ENCODE data around the gene THSD8. TPM values are rescaled to one million over a fixed set of nuclear protein-coding genes. Genes with fewer than 3 reads are reported as not detected.
"Not testable (repeated sequence)": the region's sequence is repeated elsewhere in the genome, so short reads cannot be mapped to it uniquely, and the experiment has no call there.

The THSD8 gene
- total RNA-seq, 2 donors from 2014 or later: 8.7 to 19.5 TPM

- Mint-ChIP-seq H3K36me3 (no peaks in the 10 kb centered on the region), H3K4me1 (ENCODE audit: low read depth in 2 of 2) (peaks cover 19 to 23% of the 10 kb centered on the region in 2 donors), H3K9me3 (no peaks in the 10 kb centered on the region), H3K27me3 (no peaks in the 10 kb centered on the region), H3K27ac (no peak overlapping the region), H3K4me3 (peak overlapping the region; percentile 77)
- ATAC-seq (no peak), DNase-seq (ENCODE audit: low spot score) (no peak)
These were observed 618 bp downstream of the THSD8 start for GRCh38 chr19:12802267-12803106.

GRCh38 chr19:12804051-12804450 lies 2.2 kb downstream of the THSD8 start:
- Mint-ChIP-seq H3K4me1 (ENCODE audit: low read depth in 2 of 2) (peaks cover 19 to 23% of the 10 kb centered on the region in 2 donors), H3K27ac (no peak overlapping the region), H3K36me3 (no peaks in the 10 kb centered on the region), H3K9me3 (no peaks in the 10 kb centered on the region), H3K4me3 (no peak overlapping the region), H3K27me3 (no peaks in the 10 kb centered on the region)
- DNase-seq (ENCODE audit: low spot score) (no peak), ATAC-seq (no peak)

GRCh38 chr19:12806242-12807081 lies 4.6 kb downstream of the THSD8 start, which contains the start of gene RNASEH2A:
TSS of gene RNASEH2A (plus strand) at chr19:12806584. CDS start at chr19:12806674, 90 bp downstream.
- H3K27me3 Mint-ChIP-seq: no peaks in the 10 kb centered on the region
- no peaks in the 10 kb centered on the region for H3K9me3 Mint-ChIP-seq
- DNase-seq (ENCODE audit: low spot score) (peak; percentile 92), ATAC-seq (peak; percentile 93 to 96)
- H3K36me3 Mint-ChIP-seq: no peaks in the 10 kb centered on the region
- H3K4me1 Mint-ChIP-seq (ENCODE audit: low read depth in 2 of 2): peaks cover 18 to 21% of the 10 kb centered on the region in 2 donors
- H3K4me3 Mint-ChIP-seq: peak within 1 kb of the TSS; percentile 94
- peak within 1 kb of the TSS; percentile 81 to 86 for H3K27ac Mint-ChIP-seq

- Mint-ChIP-seq H3K27me3 (no peaks in the 10 kb centered on the region), H3K4me1 (ENCODE audit: low read depth in 2 of 2) (no peaks in the 10 kb centered on the region), H3K27ac (no peak overlapping the region), H3K36me3 (no peaks in the 10 kb centered on the region), H3K9me3 (no peaks in the 10 kb centered on the region), H3K4me3 (no peak overlapping the region)
- ATAC-seq (no peak), DNase-seq (ENCODE audit: low spot score) (no peak)
These were observed 13.2 kb downstream of the THSD8 start for GRCh38 chr19:12815088-12815487.

- H3K27me3 Mint-ChIP-seq; DNase-seq (ENCODE audit: low spot score); ATAC-seq; H3K36me3 Mint-ChIP-seq; H3K9me3 Mint-ChIP-seq; H3K4me1 Mint-ChIP-seq (ENCODE audit: low read depth in 2 of 2); H3K4me3 Mint-ChIP-seq; H3K27ac Mint-ChIP-seq: not testable (repeated sequence)
These were observed 15.3 kb downstream of the THSD8 start for GRCh38 chr19:12817188-12817587.

- not testable (repeated sequence) for H3K4me3 Mint-ChIP-seq, H3K9me3 Mint-ChIP-seq
These were observed 15.9 kb downstream of the THSD8 start for GRCh38 chr19:12817810-12818209.

GRCh38 chr19:12821761-12822160 lies 19.9 kb downstream of the THSD8 start:
- Mint-ChIP-seq H3K36me3 (peaks cover 4% of the 10 kb centered on the region), H3K27me3 (peaks cover 15 to 18% of the 10 kb centered on the region in 2 donors), H3K4me1 (ENCODE audit: low read depth in 2 of 2) (peaks cover 9 to 11% of the 10 kb centered on the region in 2 donors), H3K4me3 (no peak overlapping the region), H3K27ac (no peak overlapping the region), H3K9me3 (peaks cover 2% of the 10 kb centered on the region)
- DNase-seq (ENCODE audit: low spot score): no peak
- ATAC-seq: no peak

More at GRCh38 chr19:12817810-12818209, 15.9 kb downstream of the THSD8 start:
- ATAC-seq; DNase-seq (ENCODE audit: low spot score); H3K36me3 Mint-ChIP-seq; H3K27me3 Mint-ChIP-seq; H3K4me1 Mint-ChIP-seq (ENCODE audit: low read depth in 2 of 2); H3K27ac Mint-ChIP-seq: not testable (repeated sequence)

GRCh38 chr19:12825254-12826131 lies 23.6 kb downstream of the THSD8 start:
- Mint-ChIP-seq H3K36me3 (peaks cover 4% of the 10 kb centered on the region), H3K4me1 (ENCODE audit: low read depth in 2 of 2) (peaks cover 9 to 11% of the 10 kb centered on the region in 2 donors), H3K27me3 (peaks cover 27 to 30% of the 10 kb centered on the region in 2 donors), H3K27ac (no peak overlapping the region), H3K9me3 (peaks cover 2% of the 10 kb centered on the region), H3K4me3 (peak overlapping the region; percentile 25)
- DNase-seq (ENCODE audit: low spot score): no peak
- ATAC-seq: peak in 1 of 2 donors; percentile 39

- Mint-ChIP-seq H3K4me3 (no peak overlapping the region), H3K9me3 (no peaks in the 10 kb centered on the region), H3K27ac (no peak overlapping the region), H3K36me3 (no peaks in the 10 kb centered on the region), H3K4me1 (ENCODE audit: low read depth in 2 of 2) (peaks cover 21 to 27% of the 10 kb centered on the region in 2 donors), H3K27me3 (peaks cover 42 to 50% of the 10 kb centered on the region in 2 donors)
- peak in 1 of 2 donors; percentile 51 for ATAC-seq
- no peak for DNase-seq (ENCODE audit: low spot score)
These were observed 26.6 kb downstream of the THSD8 start for GRCh38 chr19:12828494-12828893.

- H3K36me3 Mint-ChIP-seq: no peaks in the 10 kb centered on the region
- no peak overlapping the region for H3K27ac Mint-ChIP-seq
- H3K27me3 Mint-ChIP-seq: peaks cover 46 to 52% of the 10 kb centered on the region in 2 donors
- peaks cover 18 to 21% of the 10 kb centered on the region in 2 donors for H3K4me1 Mint-ChIP-seq (ENCODE audit: low read depth in 2 of 2)
- H3K9me3 Mint-ChIP-seq: no peaks in the 10 kb centered on the region
- ATAC-seq: no peak
- peak overlapping the region; percentile 37 for H3K4me3 Mint-ChIP-seq
- DNase-seq (ENCODE audit: low spot score): no peak
These were observed 31.5 kb downstream of the THSD8 start for GRCh38 chr19:12833418-12833737.

- Mint-ChIP-seq H3K4me3 (peak overlapping the region; percentile 67), H3K27ac (no peak overlapping the region), H3K36me3 (no peaks in the 10 kb centered on the region), H3K4me1 (ENCODE audit: low read depth in 2 of 2) (peaks cover 18 to 21% of the 10 kb centered on the region in 2 donors), H3K9me3 (no peaks in the 10 kb centered on the region), H3K27me3 (peaks cover 44 to 54% of the 10 kb centered on the region in 2 donors)
- ATAC-seq: peak; percentile 51 to 59
- no peak for DNase-seq (ENCODE audit: low spot score)
These were observed 32.1 kb downstream of the THSD8 start for GRCh38 chr19:12833738-12834565.

- Mint-ChIP-seq H3K9me3 (no peaks in the 10 kb centered on the region), H3K4me3 (peak within 1 kb of the TSS; percentile 67), H3K27ac (no peak within 1 kb of the TSS), H3K36me3 (peaks cover 4% of the 10 kb centered on the region), H3K27me3 (peaks cover 48 to 60% of the 10 kb centered on the region in 2 donors), H3K4me1 (ENCODE audit: low read depth in 2 of 2) (peaks cover 24 to 26% of the 10 kb centered on the region in 2 donors)
- no peak for ATAC-seq
- no peak for DNase-seq (ENCODE audit: low spot score)
These were observed 32.7 kb downstream of the THSD8 start, which contains the start of gene RTBDN for GRCh38 chr19:12834566-12834943. TSS of gene RTBDN (minus strand) at chr19:12834579. CDS start at chr19:12829979, 4,600 bp downstream.

Measured in natural killer cell treated with Interleukin-12 subunit alpha and Interleukin-12 subunit beta and Interleukin-15 and Interleukin-18, amount 100 ng/mL, for 72 hours (primary cell).